T-cell (primary cell): ENCODE measurements around the gene OR14J1. TPM values are rescaled to one million over a fixed set of nuclear protein-coding genes. Genes with fewer than 3 reads are reported as not detected.
"Not testable (repeated sequence)": the region's sequence is repeated elsewhere in the genome, so short reads cannot be mapped to it uniquely, and the experiment has no call there.

Source experiments
- ATAC-seq, 4 experiments: fragments of 200-7000 bp in 3 of 4; fragments of 150-1000 bp in 1 of 4; cut with Tn5 transposase; replicated peaks in 1 of 4; 1 replicate in 3 of 4; 2 replicates in 1 of 4; pipeline ENCODE4 v1.10.0; 2021; ENCODE audit warnings: moderate library complexity in 3 of 4, mild to moderate bottlenecking in 2 of 4, moderate number of reproducible peaks in 1 of 4
- CTCF ChIA-PET, 2 donors: fragments of 300-600 bp; sonication (Branson Sonifier 250); formaldehyde crosslinking; loops; one replicate each; lab custom pipeline; 2022; ENCODE audit warnings: antibody characterized with exemption in 2 of 2; lab: Charles Lee
- POLR2A ChIA-PET, 2 donors: fragments of 300-600 bp; sonication (Branson Sonifier 250); formaldehyde crosslinking; loops; one replicate each; lab custom pipeline; 2022; ENCODE audit warnings: antibody characterized with exemption in 2 of 2; lab: Charles Lee
- DNase-seq, 35 experiments: peaks; one replicate each; pipeline versions ENCODE4 v3.0.0 to v3.0.0-alpha.2; 2013 to 2023
- H3K27ac ChIP-seq: one replicate; pipeline ENCODE4 v1.5.1; 2013; ENCODE audit warnings: low read length
- H3K27me3 ChIP-seq, 2 experiments: replicated peaks in 1 of 2; 1 replicate in 1 of 2; 2 replicates in 1 of 2; pipeline versions ENCODE4 v1.6.1 to v1.7.0; 2013; ENCODE audit warnings: low read length in 1 of 2, mixed read lengths in 1 of 2; ENCODE audit not compliant: control insufficient read depth in 2 of 2, insufficient read depth in 2 of 2; ENCODE audit errors: extremely low read depth in 1 of 2
- H3K36me3 ChIP-seq, 2 donors: 1 replicate in 1 of 2; 2 replicates in 1 of 2; pipeline versions ENCODE4 v1.6.1 to v1.7.0; 2013; ENCODE audit warnings: low read length in 1 of 2; ENCODE audit not compliant: control insufficient read depth in 2 of 2, insufficient read depth in 1 of 2; ENCODE audit errors: extremely low read depth in 1 of 2
- H3K4me1 ChIP-seq, 2 experiments: 1 replicate in 1 of 2; 2 replicates in 1 of 2; pipeline versions ENCODE4 v1.6.1 to v1.7.0; 2013; ENCODE audit warnings: low read length in 2 of 2, mixed read lengths in 1 of 2; ENCODE audit not compliant: insufficient read depth in 2 of 2, control insufficient read depth in 1 of 2; ENCODE audit errors: extremely low read depth in 1 of 2
- H3K4me3 ChIP-seq, 2 donors: 1 replicate in 1 of 2; 2 replicates in 1 of 2; pipeline versions ENCODE4 v1.5.1 to v1.7.0; 2013; ENCODE audit warnings: mild to moderate bottlenecking in 2 of 2, low read length in 1 of 2, moderate library complexity in 1 of 2; ENCODE audit not compliant: control insufficient read depth in 1 of 2; ENCODE audit errors: extremely low read depth in 1 of 2
- H3K9me3 ChIP-seq: 2 replicates; pipeline ENCODE4 v1.7.0; 2013
- H3K27ac Mint-ChIP-seq, 2 donors: one replicate each; pipeline ENCODE4 v1.8.0; 2020 to 2021; ENCODE audit warnings: mild to moderate bottlenecking in 2 of 2, mixed read lengths in 2 of 2
- H3K27me3 Mint-ChIP-seq, 2 donors: one replicate each; pipeline ENCODE4 v1.8.0; 2021 to 2022; ENCODE audit warnings: mixed read lengths in 2 of 2
- H3K36me3 Mint-ChIP-seq: one replicate; pipeline ENCODE4 v1.8.0; 2021; ENCODE audit warnings: mixed read lengths
- H3K4me1 Mint-ChIP-seq, 3 donors: one replicate each; pipeline ENCODE4 v1.8.0; 2020 to 2022; ENCODE audit warnings: mixed read lengths in 3 of 3, mild to moderate bottlenecking in 1 of 3
- H3K4me3 Mint-ChIP-seq, 3 donors: one replicate each; pipeline ENCODE4 v1.8.0; 2020 to 2022; ENCODE audit warnings: mild to moderate bottlenecking in 3 of 3, mixed read lengths in 3 of 3, moderate library complexity in 3 of 3
- H3K9me3 Mint-ChIP-seq, 3 donors: one replicate each; pipeline ENCODE4 v1.8.0; 2020 to 2022; ENCODE audit warnings: mixed read lengths in 3 of 3
- WGBS: methylation state at CpG from one replicate; pipeline ENCODE4 v1.1.5; 2013; ENCODE audit warnings: missing lambda C conversion rate; ENCODE audit not compliant: insufficient coverage; 5-methylcytosine and 5-hydroxymethylcytosine counted together
- total RNA-seq, 35 experiments: library from RNA in 6 of 35; stranded (reverse) in 6 of 35; fragments of 120-200 nt in 1 of 35; gene quantifications; one replicate each; pipeline versions ENCODE4 v1.2.1 to v1.2.4 and lab custom pipeline; 2013 to 2026

OR14J1 gene
- total RNA-seq, 5 donors from 2014 or later (not counting 1 experiment from before 2014, with no cell fraction given): not detected

DNA sequence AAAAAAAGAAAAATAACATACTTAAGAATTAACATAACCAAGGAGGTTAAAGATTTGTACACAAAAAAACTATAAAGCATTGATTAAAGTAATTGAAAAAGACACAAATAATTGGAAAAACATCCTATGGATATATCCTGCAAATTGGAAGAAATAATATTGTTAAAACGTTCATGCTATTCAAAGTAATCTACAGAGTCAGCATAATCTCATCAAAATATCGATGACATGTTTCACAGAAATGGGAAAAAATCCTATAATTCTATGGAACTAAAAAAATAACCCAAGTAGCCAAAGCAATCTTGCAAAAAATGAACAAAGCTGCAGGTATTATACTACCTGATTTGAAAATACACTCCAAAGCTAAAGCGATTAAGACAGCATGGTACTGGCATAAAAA, 43.9 kb downstream of the OR14J1 start:
- H3K4me3 ChIP-seq: no peak overlapping the region
- Mint-ChIP-seq H3K9me3 (peaks cover 0 to 4% (median 0%) of the 10 kb centered on the region in 3 donors), H3K27me3 (peaks cover 9 to 13% of the 10 kb centered on the region in 2 donors), H3K4me3 (no peak overlapping the region), H3K36me3 (no peaks in the 10 kb centered on the region), H3K27ac (no peak overlapping the region), H3K4me1 (no peaks in the 10 kb centered on the region)
- ChIA-PET CTCF (no interaction called here), POLR2A (no interaction called here)
- no peak for ATAC-seq
- no peak for DNase-seq
- H3K4me1 ChIP-seq: no peaks in the 10 kb centered on the region
- WGBS: no CpG with 5 or more reads among the region's 3 CpGs
- no peaks in the 10 kb centered on the region for H3K36me3 ChIP-seq
- no peaks in the 10 kb centered on the region for H3K9me3 ChIP-seq
- H3K27ac ChIP-seq: no peak overlapping the region
- peaks cover 0 to 7% of the 10 kb centered on the region in 2 experiments for H3K27me3 ChIP-seq

DNA sequence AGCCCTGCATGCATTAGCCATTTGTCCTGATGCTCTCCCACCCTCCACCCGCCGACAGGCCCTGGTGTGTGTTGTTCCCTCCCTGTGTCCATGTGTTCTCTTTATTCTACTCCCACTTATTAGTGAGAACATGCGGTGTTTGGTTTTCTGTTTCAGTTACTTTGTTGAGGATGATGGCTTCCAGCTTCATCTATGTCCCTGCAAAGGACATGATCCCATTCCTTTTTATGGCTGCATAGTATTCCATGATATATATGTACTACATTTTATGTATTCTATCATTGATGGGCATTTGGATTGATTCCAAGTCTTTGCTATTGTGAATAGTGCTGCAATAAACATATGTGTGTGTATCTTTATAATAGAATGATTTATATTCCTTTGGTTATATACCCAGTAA, 47.8 kb downstream of the OR14J1 start:
- Mint-ChIP-seq H3K9me3 (peaks cover 7 to 11% (median 8%) of the 10 kb centered on the region in 3 donors), H3K27me3 (peaks cover 40 to 51% of the 10 kb centered on the region in 2 donors), H3K27ac (peak overlapping the region in 1 of 2 donors; percentile 29)
- WGBS: no CpG with 5 or more reads among the region's 3 CpGs
- DNase-seq, H3K4me1 ChIP-seq, H3K27me3 ChIP-seq, H3K9me3 ChIP-seq, ATAC-seq, H3K36me3 Mint-ChIP-seq, H3K4me3 Mint-ChIP-seq, POLR2A ChIA-PET, CTCF ChIA-PET, H3K27ac ChIP-seq, H3K4me3 ChIP-seq, H3K4me1 Mint-ChIP-seq, H3K36me3 ChIP-seq: not testable (repeated sequence)

DNA sequence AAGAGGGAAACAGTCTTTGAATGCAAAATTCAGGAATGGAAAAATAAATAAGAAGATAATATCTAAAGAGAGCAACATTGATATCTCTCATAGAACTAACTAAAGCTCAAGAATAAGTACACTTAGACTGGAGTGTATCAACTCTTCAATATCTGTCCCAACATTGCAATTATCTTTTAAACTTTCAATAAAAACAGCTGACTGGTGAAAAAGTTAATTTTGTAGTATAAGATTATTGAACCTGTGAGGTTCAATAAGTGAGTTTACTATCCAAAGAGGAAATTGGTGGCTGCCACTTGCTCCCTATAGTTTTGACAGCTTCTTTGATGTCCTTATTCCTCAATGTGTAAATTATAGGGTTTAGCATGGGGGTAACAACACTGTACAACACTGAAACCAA, 53.5 kb downstream of the OR14J1 start:
- POLR2A ChIA-PET: no interaction called here
- Histone ChIP-seq H3K4me3 (no peak overlapping the region), H3K27ac (no peak overlapping the region), H3K36me3 (no peaks in the 10 kb centered on the region), H3K27me3 (peaks cover 0 to 7% of the 10 kb centered on the region in 2 experiments), H3K9me3 (no peaks in the 10 kb centered on the region), H3K4me1 (no peaks in the 10 kb centered on the region)
- DNase-seq: no peak
- H3K9me3 Mint-ChIP-seq: peaks cover 4 to 11% (median 7%) of the 10 kb centered on the region in 3 donors
- peaks cover 59 to 60% of the 10 kb centered on the region in 2 donors for H3K27me3 Mint-ChIP-seq
- H3K4me1 Mint-ChIP-seq: no peaks in the 10 kb centered on the region
- CTCF ChIA-PET: no interaction called here
- H3K27ac Mint-ChIP-seq: no peak overlapping the region
- ATAC-seq: no peak
- H3K4me3 Mint-ChIP-seq: no peak overlapping the region
- no peaks in the 10 kb centered on the region for H3K36me3 Mint-ChIP-seq

DNA sequence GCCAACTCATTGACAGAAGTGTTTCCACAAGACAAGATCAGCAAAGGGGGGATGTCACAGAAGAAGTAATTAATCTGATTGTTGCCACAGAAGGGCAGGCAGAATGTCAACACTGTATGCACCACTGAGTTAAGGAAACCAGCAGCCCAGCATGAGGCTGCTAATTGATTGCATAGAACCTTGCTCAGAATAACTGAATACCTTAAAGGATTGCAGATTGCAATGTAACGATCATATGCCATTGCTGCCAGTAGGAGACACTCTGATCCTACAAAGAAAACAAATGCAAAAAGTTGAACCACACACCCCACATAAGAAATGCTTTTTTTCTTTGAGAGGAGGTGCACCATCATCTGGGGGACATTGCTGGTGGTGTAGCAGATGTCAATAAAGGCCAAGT, 54.1 kb downstream of the OR14J1 start:
- Histone ChIP-seq H3K27me3 (peaks cover 0 to 12% of the 10 kb centered on the region in 2 experiments), H3K4me3 (no peak overlapping the region), H3K27ac (no peak overlapping the region), H3K36me3 (no peaks in the 10 kb centered on the region), H3K9me3 (no peaks in the 10 kb centered on the region), H3K4me1 (no peaks in the 10 kb centered on the region)
- Mint-ChIP-seq H3K27ac (no peak overlapping the region), H3K9me3 (peaks cover 4 to 11% (median 7%) of the 10 kb centered on the region in 3 donors), H3K27me3 (peaks cover 56 to 64% of the 10 kb centered on the region in 2 donors), H3K36me3 (no peaks in the 10 kb centered on the region), H3K4me1 (no peaks in the 10 kb centered on the region), H3K4me3 (no peak overlapping the region)
- ChIA-PET CTCF (no interaction called here), POLR2A (no interaction called here)
- ATAC-seq (no peak), DNase-seq (no peak)
- WGBS: no CpG with 5 or more reads among the region's 1 CpG

Other genes with a start within 250 kb of the OR14J1 start
- not detected for gene OR2B3, start 214.4 kb upstream of the OR14J1 start, total RNA-seq
- gene OR2J1, start 202.2 kb upstream of the OR14J1 start, total RNA-seq: not detected
- under 1 TPM in 1 of 5 donors, not detected in 4; 0.09 TPM for gene OR2J3, start 193.6 kb upstream of the OR14J1 start, total RNA-seq
- not detected for gene OR2J2, start 130.8 kb upstream of the OR14J1 start, total RNA-seq
- gene OR5V1, start 67.2 kb downstream of the OR14J1 start, total RNA-seq: not detected
- gene OR12D3, start 73.6 kb downstream of the OR14J1 start, total RNA-seq: not detected
- not detected for gene OR12D2, start 93.9 kb downstream of the OR14J1 start, total RNA-seq
- gene OR12D1, start 113.2 kb downstream of the OR14J1 start, total RNA-seq: not detected
- gene OR10C1, start 137.6 kb downstream of the OR14J1 start, total RNA-seq: not detected
- not detected for gene OR11A1, start 155.4 kb downstream of the OR14J1 start, total RNA-seq
- gene OR2H1, start 155.5 kb downstream of the OR14J1 start, total RNA-seq: not detected
- gene MAS1L, start 186.3 kb downstream of the OR14J1 start, total RNA-seq: not detected